HG03039 (cell line): ENCODE results near the gene C16orf96.

Experiments
- ATAC-seq: cut with Tn5 transposase; IDR thresholded peaks from one replicate; pipeline ENCODE4 v1.9.1; 2021; ENCODE audit warnings: mild to moderate bottlenecking, moderate library complexity; ENCODE audit not compliant: unreplicated experiment

The C16orf96 gene

GRCh38 chr16:4641306-4641687 lies 85.2 kb downstream of the C16orf96 start:
- ATAC-seq, result no peak

GRCh38 chr16:4641895-4642294 lies 85.8 kb downstream of the C16orf96 start:
- ATAC-seq, result no peak

- ATAC-seq, result no peak
Measured at GRCh38 chr16:4646773-4647643, 90.9 kb downstream of the C16orf96 start.

- no peak for ATAC-seq
Measured at GRCh38 chr16:4647644-4647980, 91.5 kb downstream of the C16orf96 start.

DNA sequence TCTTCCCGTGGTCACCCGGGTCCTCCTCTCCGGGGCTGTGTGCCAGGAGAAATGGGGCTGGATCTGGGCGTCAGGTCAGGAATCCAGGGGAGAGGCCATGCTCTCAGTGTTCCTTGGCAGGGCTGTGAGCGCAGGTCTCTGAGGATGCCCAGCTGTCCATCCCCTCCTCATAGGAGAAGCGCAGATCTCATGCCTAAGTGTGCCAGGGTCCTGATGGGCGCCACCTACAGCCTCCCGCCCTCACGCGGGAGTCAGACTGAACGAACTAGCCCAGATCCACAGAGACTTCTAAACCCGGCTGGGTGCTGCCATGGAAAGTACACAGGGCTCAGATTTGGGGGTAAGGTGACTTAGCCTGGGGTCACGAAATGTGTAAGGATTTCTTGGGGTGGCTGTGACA lies 92.8 kb downstream of the C16orf96 start:
- ATAC-seq, result no peak

DNA sequence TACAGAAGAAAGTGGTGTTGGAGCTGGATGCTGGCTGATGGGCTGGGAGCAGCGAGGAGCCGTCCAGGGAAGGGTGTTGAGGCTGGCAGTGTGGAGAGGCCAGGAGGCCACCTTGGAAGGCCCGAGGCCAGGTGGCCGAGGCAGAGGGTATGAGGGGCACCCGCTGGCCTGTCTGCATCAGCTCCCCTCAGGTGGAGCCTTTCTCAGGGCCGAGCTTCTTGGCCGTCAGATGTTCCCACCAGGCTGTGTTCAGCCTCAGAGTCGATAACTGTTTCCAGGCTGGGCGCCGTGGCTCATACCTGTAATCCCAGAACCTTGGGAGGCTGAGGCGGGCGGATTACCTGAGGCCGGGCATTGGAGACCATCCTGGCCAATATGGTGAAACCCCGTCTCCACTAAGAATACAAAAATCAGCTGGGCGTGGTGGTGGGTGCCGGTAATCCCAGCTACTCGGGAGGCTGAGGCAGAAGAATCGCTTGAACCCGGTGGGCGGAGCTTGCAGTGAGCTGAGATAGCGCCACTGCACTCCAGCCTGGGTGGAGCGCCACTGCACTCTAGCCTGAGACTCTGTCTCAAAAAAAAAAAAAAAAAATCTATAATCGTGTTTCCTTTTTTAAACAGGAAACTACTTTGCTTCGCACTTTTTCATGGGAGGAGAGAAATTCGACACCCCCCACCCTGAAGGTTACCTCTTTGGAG lies 93.8 kb downstream of the C16orf96 start:
- ATAC-seq, result no peak
